K562 (cell line): ENCODE results near the gene OR6B2. TPM values are rescaled to one million over a fixed set of nuclear protein-coding genes. Genes with fewer than 3 reads are reported as not detected.

Experiments used
- ATAC-seq: fragments of 200-7000 bp; cut with Tn5 transposase; 3 replicates; pipeline ENCODE4 v1.9.1; 2020; ENCODE audit warnings: moderate library complexity
- BruUV-seq: library from RNA; stranded (reverse); fragments of 400-500 nt; replicated peaks from 2 replicates; lab custom pipeline; 2021; lab: Mats Ljungman, UMichigan
- CTCF ChIA-PET: fragments of 300-600 bp; formaldehyde crosslinking; extraction: SDS; loops from one replicate; lab custom pipeline; 2021; ENCODE audit warnings: low intra/inter-chr PET ratio; lab: Yijun Ruan, JAX
- POLR2A ChIA-PET: fragments of 300-600, 350-650 bp; sonication (Branson Sonifier 250); formaldehyde crosslinking; extraction: SDS; loops from one replicate; lab custom pipeline; 2021; ENCODE audit warnings: antibody characterized with exemption, inconsistent platforms; lab: Yijun Ruan, JAX
- DNase-seq, 4 experiments: peaks; one replicate each; pipeline versions ENCODE4 v3.0.0 to v3.0.0-alpha.2; 2011 to 2018; ENCODE audit warnings: low spot score in 3 of 4, mixed read lengths in 3 of 4; ENCODE audit errors: extremely low read depth in 1 of 4
- FAIRE-seq: peaks from 2 replicates; lab custom pipeline; 2011; peaks lifted over from hg19 to GRCh38; lab: Jason Lieb, UNC
- H2AFZ ChIP-seq: 2 replicates; pipeline ENCODE4 v1.6.0; 2011; ENCODE audit warnings: low read depth, low read length, control low read depth, inconsistent platforms
- H3K27ac ChIP-seq: fragments of 200-600 bp; 3 replicates; pipeline ENCODE4 v1.8.0; 2011; ENCODE audit warnings: low read depth, mild to moderate bottlenecking, control low read depth, inconsistent platforms, low read length, moderate library complexity, mixed read lengths; ENCODE audit errors: extremely low read depth
- H3K27me3 ChIP-seq, 2 experiments: fragments of 300-600 bp in 1 of 2; 2 replicates in 1 of 2; 3 replicates in 1 of 2; pipeline versions ENCODE4 v1.6.0 to v1.8.0; 2011; ENCODE audit warnings: inconsistent platforms in 2 of 2, low read length in 2 of 2, mild to moderate bottlenecking in 1 of 2, mixed read lengths in 1 of 2, moderate library complexity in 1 of 2; ENCODE audit not compliant: control insufficient read depth in 2 of 2, insufficient read depth in 2 of 2
- H3K36me3 ChIP-seq: fragments of 300-600 bp; 3 replicates; pipeline ENCODE4 v1.8.0; 2011; ENCODE audit warnings: mild to moderate bottlenecking, low read length, inconsistent platforms; ENCODE audit not compliant: control insufficient read depth, insufficient read depth
- H3K4me1 ChIP-seq, 2 experiments: fragments of 200-600 bp in 1 of 2; replicated peaks in 1 of 2; 2 replicates in 1 of 2; 3 replicates in 1 of 2; pipeline versions ENCODE4 v1.5.1 to v1.8.0; 2011; ENCODE audit warnings: inconsistent platforms in 2 of 2, low read length in 2 of 2, mild to moderate bottlenecking in 1 of 2, mixed read lengths in 1 of 2, moderate library complexity in 1 of 2; ENCODE audit not compliant: control insufficient read depth in 2 of 2, insufficient read depth in 2 of 2
- H3K4me2 ChIP-seq: 2 replicates; pipeline ENCODE4 v1.6.1; 2011; ENCODE audit warnings: low read length, control low read depth, inconsistent platforms, mixed read lengths; ENCODE audit not compliant: insufficient read depth
- H3K4me3 ChIP-seq: fragments of 200-600 bp; sonication (generic), shearing (Covaris generic); 2 replicates; pipeline ENCODE4 v1.5.1; 2016; ENCODE audit warnings: control low read depth, inconsistent platforms
- H3K79me2 ChIP-seq: fragments of 200-600 bp; 3 replicates; pipeline ENCODE4 v1.8.0; 2011; ENCODE audit warnings: low read length, inconsistent platforms; ENCODE audit not compliant: control insufficient read depth, insufficient read depth
- H3K9ac ChIP-seq, 2 experiments: 2 replicates each; pipeline versions ENCODE4 v1.6.0 to v1.6.1; 2011; ENCODE audit warnings: low read depth in 2 of 2, low read length in 2 of 2, control low read depth in 1 of 2, inconsistent platforms in 1 of 2, mild to moderate bottlenecking in 1 of 2, mixed read lengths in 1 of 2; ENCODE audit not compliant: insufficient read depth in 1 of 2
- H3K9me1 ChIP-seq: one replicate; pipeline ENCODE4 v1.6.0; 2011; ENCODE audit warnings: inconsistent platforms, mild to moderate bottlenecking, low read length, moderate library complexity; ENCODE audit not compliant: control insufficient read depth, insufficient read depth
- H3K9me3 ChIP-seq: replicated peaks from 2 replicates; pipeline ENCODE4 v1.5.1; 2011; ENCODE audit warnings: low read depth, low read length, inconsistent platforms; ENCODE audit not compliant: control insufficient read depth, insufficient read depth
- H4K20me1 ChIP-seq: replicated peaks from 2 replicates; pipeline ENCODE4 v1.6.1; 2011; ENCODE audit warnings: low read length, inconsistent platforms, mixed read lengths; ENCODE audit not compliant: control insufficient read depth, insufficient read depth
- JUND ChIP-seq, 2 experiments: IDR thresholded peaks; 2 replicates in 1 of 2; 3 replicates in 1 of 2; pipeline ENCODE4 v1.6.1; 2011; ENCODE audit warnings: borderline replicate concordance in 2 of 2, low read depth in 2 of 2, low read length in 2 of 2, improper control_type of control experiment in 1 of 2, missing biosample characterization in 1 of 2, missing genetic modification characterization in 1 of 2, missing genetic modification reagents in 1 of 2
- NR3C1 ChIP-seq: sonication (generic); formaldehyde crosslinking; IDR thresholded peaks from 2 replicates; pipeline ENCODE4 v1.8.1; 2022; ENCODE audit warnings: missing genetic modification reagents
- ZNF347 ChIP-seq: fragments of 450-650 bp; formaldehyde crosslinking; IDR thresholded peaks from 2 replicates; pipeline ENCODE4 v1.4.0; 2020; ENCODE audit warnings: low read depth, mild to moderate bottlenecking, moderate library complexity
- ZNF57 ChIP-seq: fragments of 450-650 bp; formaldehyde crosslinking; IDR thresholded peaks from 2 replicates; pipeline ENCODE4 v1.4.0; 2020; ENCODE audit warnings: mild to moderate bottlenecking, moderate library complexity
- ZNF696 ChIP-seq: fragments of 250-450 bp; sonication (Bioruptor Pico); conservative IDR thresholded peaks from 2 replicates; pipeline ENCODE4 v1.4.0; 2020; ENCODE audit warnings: mild to moderate bottlenecking, moderate library complexity
- WGBS: fragments of 100-300 bp; shearing (Covaris generic); methylation state at CpG from one replicate; pipeline ENCODE4 v1.1.6; 2016; ENCODE audit warnings: low coverage, mixed read lengths; ENCODE audit not compliant: insufficient coverage; ENCODE audit errors: missing lambda C conversion rate; 5-methylcytosine and 5-hydroxymethylcytosine counted together
- in situ Hi-C: fragments of 300-500 bp; cut with MboI; formaldehyde crosslinking; loops from 4 replicates; pipeline ENCODE4 v1.15.0; 2018; ENCODE audit warnings: inconsistent platforms, mixed read lengths
- intact Hi-C: fragments of 100-400 bp; cut with micrococcal nuclease; formaldehyde crosslinking; loops from 2 replicates; pipeline ENCODE4 v1.14.2; 2022
- polyA plus RNA-seq, 8 experiments: library from polyadenylated mRNA; depleted of rRNA in 4 of 8; stranded (reverse) in 5 of 8; unstranded in 3 of 8; fragments of >200 nt; fragmentation: Nextera tagmentation in 2 of 8; fragmentation: Illumina TruSeq in 1 of 8; extraction: Ambion mirVana in 2 of 8; extraction: Trizol in 1 of 8; gene quantifications; 2 replicates each; pipeline versions ENCODE4 v1.2.1 to v1.2.3, GENCODE V29; 2011 to 2014; ENCODE audit warnings: inconsistent platforms in 1 of 8, missing spikeins in 1 of 8
- total RNA-seq, 7 experiments: library from RNA; depleted of rRNA in 6 of 7; stranded (reverse); fragments of >200 nt in 6 of 7; fragmentation: Illumina TruSeq in 2 of 7; extraction: Trizol in 2 of 7; gene quantifications; 2 replicates each; pipeline versions ENCODE4 v1.2.1 to v1.2.3, GENCODE V29; 2011 to 2021; ENCODE audit warnings: low replicate concordance in 1 of 7
- TF ChIP-seq, protein P1 (sequence below), 3 experiments: fragments of 200-800 bp in 1 of 3; sonication (Bioruptor generic) in 1 of 3; sonication (generic) in 1 of 3; formaldehyde crosslinking in 1 of 3; IDR thresholded peaks; 2 replicates each; pipeline versions ENCODE4 v1.6.1 to v1.8.0; 2016 to 2022; ENCODE audit warnings: mild to moderate bottlenecking in 2 of 3, missing compliant biosample characterization in 2 of 3, missing genetic modification characterization in 2 of 3, missing genetic modification reagents in 1 of 3
- TF ChIP-seq, protein P2 (sequence below): fragments of 200-600 bp; sonication (generic); IDR thresholded peaks from one replicate; pipeline ENCODE4 v1.6.1; 2012; ENCODE audit warnings: mild to moderate bottlenecking, low read depth, low read length, inconsistent platforms

Gene OR6B2
- total and polyA plus RNA-seq, 9 of the 15 experiments (the other 6 are each of a cell fraction or from before 2014, with no cell fraction given), result not detected

GRCh38 chr2:240014327-240014726, 15.9 kb downstream of the OR6B2 start (continued):
- TF ChIP-seq JUND (IDR thresholded peaks at IDR 0.05; ENCODE audit: borderline replicate concordance, low read depth, low read length) (no peak), JUND (tag; IDR thresholded peaks at IDR 0.05; ENCODE audit: borderline replicate concordance, low read depth, low read length) (no peak)

- intact Hi-C loops (no loop called here), in situ Hi-C loops (no loop called here)
- TSS peak; percentile 16 for BruUV-seq
- H3K9me3 ChIP-seq, result no peaks in the 10 kb centered on the region
- H3K9me1 ChIP-seq, result peaks cover 7% of the 10 kb centered on the region
- no peak overlapping the region for H3K4me3 ChIP-seq
- DNase-seq, result no peak
- H3K27me3 ChIP-seq, result no peaks in the 10 kb centered on the region
- no peaks in the 10 kb centered on the region; a peak in 1 of 5 replicates for H3K4me1 ChIP-seq
- no peak overlapping the region for H3K9ac ChIP-seq
- H4K20me1 ChIP-seq, result no peaks in the 10 kb centered on the region
- peaks cover 4% of the 10 kb centered on the region; the same call in 2 of the 3 replicates for H3K79me2 ChIP-seq
- POLR2A ChIA-PET, result interaction anchor here (0.6 kb wide), 1 partner anchor 58 kb away, joined by 5 read pairs; no protein-coding TSS in a partner anchor
- H3K4me2 ChIP-seq, result no peak overlapping the region
- ATAC-seq, result no peak
- H3K27ac ChIP-seq, result no peak overlapping the region
- no peak for FAIRE-seq
- CTCF ChIA-PET, result interaction anchor here (0.7 kb wide), 1 partner anchor 25 kb away, joined by 3 read pairs; no protein-coding TSS in a partner anchor
- H2AFZ ChIP-seq, result no peak overlapping the region
- H3K36me3 ChIP-seq, result peaks cover 96% of the 10 kb centered on the region; the same call in 2 of the 3 replicates
- 100% methylated on average over 1 of the region's 1 CpG for WGBS
- TF ChIP-seq ZNF696 (CRISPR knock-in tag) (no peak), ZNF347 (CRISPR knock-in tag) (no peak), ZNF57 (CRISPR knock-in tag) (no peak), NR3C1 (CRISPR knock-in tag) (no peak)
- TF ChIP-seq, protein P1, sequence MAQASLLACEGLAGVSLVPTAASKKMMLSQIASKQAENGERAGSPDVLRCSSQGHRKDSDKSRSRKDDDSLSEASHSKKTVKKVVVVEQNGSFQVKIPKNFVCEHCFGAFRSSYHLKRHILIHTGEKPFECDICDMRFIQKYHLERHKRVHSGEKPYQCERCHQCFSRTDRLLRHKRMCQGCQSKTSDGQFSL (CRISPR knock-in tag; IDR thresholded peaks at IDR 0.05), result no peak
- TF ChIP-seq, protein P1 (tag; IDR thresholded peaks at IDR 0.05), result no peak
- TF ChIP-seq, protein P2, sequence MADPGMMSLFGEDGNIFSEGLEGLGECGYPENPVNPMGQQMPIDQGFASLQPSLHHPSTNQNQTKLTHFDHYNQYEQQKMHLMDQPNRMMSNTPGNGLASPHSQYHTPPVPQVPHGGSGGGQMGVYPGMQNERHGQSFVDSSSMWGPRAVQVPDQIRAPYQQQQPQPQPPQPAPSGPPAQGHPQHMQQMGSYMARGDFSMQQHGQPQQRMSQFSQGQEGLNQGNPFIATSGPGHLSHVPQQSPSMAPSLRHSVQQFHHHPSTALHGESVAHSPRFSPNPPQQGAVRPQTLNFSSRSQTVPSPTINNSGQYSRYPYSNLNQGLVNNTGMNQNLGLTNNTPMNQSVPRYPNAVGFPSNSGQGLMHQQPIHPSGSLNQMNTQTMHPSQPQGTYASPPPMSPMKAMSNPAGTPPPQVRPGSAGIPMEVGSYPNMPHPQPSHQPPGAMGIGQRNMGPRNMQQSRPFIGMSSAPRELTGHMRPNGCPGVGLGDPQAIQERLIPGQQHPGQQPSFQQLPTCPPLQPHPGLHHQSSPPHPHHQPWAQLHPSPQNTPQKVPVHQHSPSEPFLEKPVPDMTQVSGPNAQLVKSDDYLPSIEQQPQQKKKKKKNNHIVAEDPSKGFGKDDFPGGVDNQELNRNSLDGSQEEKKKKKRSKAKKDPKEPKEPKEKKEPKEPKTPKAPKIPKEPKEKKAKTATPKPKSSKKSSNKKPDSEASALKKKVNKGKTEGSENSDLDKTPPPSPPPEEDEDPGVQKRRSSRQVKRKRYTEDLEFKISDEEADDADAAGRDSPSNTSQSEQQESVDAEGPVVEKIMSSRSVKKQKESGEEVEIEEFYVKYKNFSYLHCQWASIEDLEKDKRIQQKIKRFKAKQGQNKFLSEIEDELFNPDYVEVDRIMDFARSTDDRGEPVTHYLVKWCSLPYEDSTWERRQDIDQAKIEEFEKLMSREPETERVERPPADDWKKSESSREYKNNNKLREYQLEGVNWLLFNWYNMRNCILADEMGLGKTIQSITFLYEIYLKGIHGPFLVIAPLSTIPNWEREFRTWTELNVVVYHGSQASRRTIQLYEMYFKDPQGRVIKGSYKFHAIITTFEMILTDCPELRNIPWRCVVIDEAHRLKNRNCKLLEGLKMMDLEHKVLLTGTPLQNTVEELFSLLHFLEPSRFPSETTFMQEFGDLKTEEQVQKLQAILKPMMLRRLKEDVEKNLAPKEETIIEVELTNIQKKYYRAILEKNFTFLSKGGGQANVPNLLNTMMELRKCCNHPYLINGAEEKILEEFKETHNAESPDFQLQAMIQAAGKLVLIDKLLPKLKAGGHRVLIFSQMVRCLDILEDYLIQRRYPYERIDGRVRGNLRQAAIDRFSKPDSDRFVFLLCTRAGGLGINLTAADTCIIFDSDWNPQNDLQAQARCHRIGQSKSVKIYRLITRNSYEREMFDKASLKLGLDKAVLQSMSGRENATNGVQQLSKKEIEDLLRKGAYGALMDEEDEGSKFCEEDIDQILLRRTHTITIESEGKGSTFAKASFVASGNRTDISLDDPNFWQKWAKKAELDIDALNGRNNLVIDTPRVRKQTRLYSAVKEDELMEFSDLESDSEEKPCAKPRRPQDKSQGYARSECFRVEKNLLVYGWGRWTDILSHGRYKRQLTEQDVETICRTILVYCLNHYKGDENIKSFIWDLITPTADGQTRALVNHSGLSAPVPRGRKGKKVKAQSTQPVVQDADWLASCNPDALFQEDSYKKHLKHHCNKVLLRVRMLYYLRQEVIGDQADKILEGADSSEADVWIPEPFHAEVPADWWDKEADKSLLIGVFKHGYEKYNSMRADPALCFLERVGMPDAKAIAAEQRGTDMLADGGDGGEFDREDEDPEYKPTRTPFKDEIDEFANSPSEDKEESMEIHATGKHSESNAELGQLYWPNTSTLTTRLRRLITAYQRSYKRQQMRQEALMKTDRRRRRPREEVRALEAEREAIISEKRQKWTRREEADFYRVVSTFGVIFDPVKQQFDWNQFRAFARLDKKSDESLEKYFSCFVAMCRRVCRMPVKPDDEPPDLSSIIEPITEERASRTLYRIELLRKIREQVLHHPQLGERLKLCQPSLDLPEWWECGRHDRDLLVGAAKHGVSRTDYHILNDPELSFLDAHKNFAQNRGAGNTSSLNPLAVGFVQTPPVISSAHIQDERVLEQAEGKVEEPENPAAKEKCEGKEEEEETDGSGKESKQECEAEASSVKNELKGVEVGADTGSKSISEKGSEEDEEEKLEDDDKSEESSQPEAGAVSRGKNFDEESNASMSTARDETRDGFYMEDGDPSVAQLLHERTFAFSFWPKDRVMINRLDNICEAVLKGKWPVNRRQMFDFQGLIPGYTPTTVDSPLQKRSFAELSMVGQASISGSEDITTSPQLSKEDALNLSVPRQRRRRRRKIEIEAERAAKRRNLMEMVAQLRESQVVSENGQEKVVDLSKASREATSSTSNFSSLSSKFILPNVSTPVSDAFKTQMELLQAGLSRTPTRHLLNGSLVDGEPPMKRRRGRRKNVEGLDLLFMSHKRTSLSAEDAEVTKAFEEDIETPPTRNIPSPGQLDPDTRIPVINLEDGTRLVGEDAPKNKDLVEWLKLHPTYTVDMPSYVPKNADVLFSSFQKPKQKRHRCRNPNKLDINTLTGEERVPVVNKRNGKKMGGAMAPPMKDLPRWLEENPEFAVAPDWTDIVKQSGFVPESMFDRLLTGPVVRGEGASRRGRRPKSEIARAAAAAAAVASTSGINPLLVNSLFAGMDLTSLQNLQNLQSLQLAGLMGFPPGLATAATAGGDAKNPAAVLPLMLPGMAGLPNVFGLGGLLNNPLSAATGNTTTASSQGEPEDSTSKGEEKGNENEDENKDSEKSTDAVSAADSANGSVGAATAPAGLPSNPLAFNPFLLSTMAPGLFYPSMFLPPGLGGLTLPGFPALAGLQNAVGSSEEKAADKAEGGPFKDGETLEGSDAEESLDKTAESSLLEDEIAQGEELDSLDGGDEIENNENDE, result no peak
Measured at GRCh38 chr2:240013343-240013742, 16.9 kb downstream of the OR6B2 start.
